Measurements from ENCODE around the gene SMAD3. TPM values are rescaled to one million over a fixed set of nuclear protein-coding genes. Genes with fewer than 3 reads are reported as not detected.

SMAD3 gene
- total and polyA plus RNA-seq, 3 experiments from 2014 or later, result 30.2 to 34.2 (median 31.7) TPM

- CTCF ChIA-PET, result interaction anchor here (1.4 kb wide), 1 partner anchor 25 kb away, joined by 3 read pairs; no protein-coding TSS in a partner anchor
Measured at GRCh38 chr15:67107014-67107812, 41.8 kb downstream of the SMAD3 start.

GRCh38 chr15:67108122-67108961, 42.9 kb downstream of the SMAD3 start:
- Histone ChIP-seq H3K27ac (ENCODE audit: low read depth, low read length) (no peak overlapping the region), H3K36me3 (ENCODE audit: insufficient read depth, low read length) (no peaks in the 10 kb centered on the region), H3K9me3 (ENCODE audit: low read length) (no peaks in the 10 kb centered on the region), H3K27me3 (ENCODE audit: insufficient read depth, low read length, poor library complexity, severe bottlenecking) (no peaks in the 10 kb centered on the region), H3K4me3 (ENCODE audit: low read length) (no peak overlapping the region), H3K4me1 (ENCODE audit: insufficient read depth, low read length) (peaks cover 71% of the 10 kb centered on the region)
- Mint-ChIP-seq H3K4me3 (peak overlapping the region in 6 of 7 donors; percentile 1 to 74 (median 38)), H3K36me3 (peaks cover 9 to 47% (median 11%) of the 10 kb centered on the region in 3 donors), H3K4me1 (peaks cover 3 to 85% (median 9%) of the 10 kb centered on the region in 3 donors), H3K27me3 (no peaks in the 10 kb centered on the region), H3K27ac (peak overlapping the region in 6 of 8 donors; percentile 54 to 96 (median 90)), H3K9me3 (peaks cover 0 to 4% (median 0%) of the 10 kb centered on the region in 5 donors)
- ChIA-PET POLR2A (no interaction called here), CTCF (no interaction called here)
- no peak for DNase-seq

More at GRCh38 chr15:67107014-67107812, 41.8 kb downstream of the SMAD3 start:
- POLR2A ChIA-PET, result interaction anchor here (0.9 kb wide), 1 partner anchor 38 kb away, joined by 3 read pairs; no protein-coding TSS in a partner anchor
- Histone ChIP-seq H3K4me1 (ENCODE audit: insufficient read depth, low read length) (peaks cover 82% of the 10 kb centered on the region), H3K4me3 (ENCODE audit: low read length) (no peak overlapping the region), H3K36me3 (ENCODE audit: insufficient read depth, low read length) (no peaks in the 10 kb centered on the region), H3K9me3 (ENCODE audit: low read length) (no peaks in the 10 kb centered on the region), H3K27ac (ENCODE audit: low read depth, low read length) (no peak overlapping the region), H3K27me3 (ENCODE audit: insufficient read depth, low read length, poor library complexity, severe bottlenecking) (no peaks in the 10 kb centered on the region)
- Mint-ChIP-seq H3K9me3 (peaks cover 0 to 4% (median 0%) of the 10 kb centered on the region in 5 donors), H3K27me3 (no peaks in the 10 kb centered on the region), H3K36me3 (peaks cover 11 to 46% (median 13%) of the 10 kb centered on the region in 3 donors), H3K4me3 (peak overlapping the region in 6 of 7 donors; percentile 32 to 88 (median 62)), H3K27ac (peak overlapping the region in 6 of 8 donors; percentile 81 to 94 (median 90)), H3K4me1 (peaks cover 0 to 82% (median 0%) of the 10 kb centered on the region in 3 donors)
- peak in 1 of 5 donors; percentile 30 for DNase-seq

- POLR2A ChIA-PET, result no interaction called here
- Mint-ChIP-seq H3K27me3 (no peaks in the 10 kb centered on the region), H3K27ac (peak overlapping the region in 7 of 8 donors; percentile 50 to 90 (median 81)), H3K4me3 (peak overlapping the region in 5 of 7 donors; percentile 10 to 54 (median 37)), H3K36me3 (peaks cover 7 to 50% (median 11%) of the 10 kb centered on the region in 3 donors), H3K9me3 (peaks cover 0 to 4% (median 0%) of the 10 kb centered on the region in 5 donors), H3K4me1 (peaks cover 13 to 86% (median 20%) of the 10 kb centered on the region in 3 donors)
- Histone ChIP-seq H3K9me3 (ENCODE audit: low read length) (no peaks in the 10 kb centered on the region), H3K4me3 (ENCODE audit: low read length) (no peak overlapping the region), H3K36me3 (ENCODE audit: insufficient read depth, low read length) (no peaks in the 10 kb centered on the region), H3K4me1 (ENCODE audit: insufficient read depth, low read length) (peaks cover 70% of the 10 kb centered on the region), H3K27ac (ENCODE audit: low read depth, low read length) (no peak overlapping the region), H3K27me3 (ENCODE audit: insufficient read depth, low read length, poor library complexity, severe bottlenecking) (no peaks in the 10 kb centered on the region)
- CTCF ChIA-PET, result no interaction called here
- DNase-seq, result peak in 2 of 5 donors; percentile 32
Measured at GRCh38 chr15:67109141-67110034, 44.0 kb downstream of the SMAD3 start.

- H3K27me3 Mint-ChIP-seq, result no peaks in the 10 kb centered on the region
- H3K4me1 ChIP-seq (ENCODE audit: insufficient read depth, low read length), result peaks cover 70% of the 10 kb centered on the region
- H3K27ac Mint-ChIP-seq, result peak overlapping the region in 7 of 8 donors; percentile 2 to 89 (median 81)
- peaks cover 23 to 86% (median 30%) of the 10 kb centered on the region in 3 donors for H3K4me1 Mint-ChIP-seq
- H3K9me3 ChIP-seq (ENCODE audit: low read length), result no peaks in the 10 kb centered on the region
- ChIA-PET CTCF (no interaction called here), POLR2A (no interaction called here)
- H3K36me3 Mint-ChIP-seq, result peaks cover 7 to 46% (median 11%) of the 10 kb centered on the region in 3 donors
- H3K36me3 ChIP-seq (ENCODE audit: insufficient read depth, low read length), result no peaks in the 10 kb centered on the region
- H3K27ac ChIP-seq (ENCODE audit: low read depth, low read length), result no peak overlapping the region
- no peak overlapping the region for H3K4me3 ChIP-seq (ENCODE audit: low read length)
- H3K4me3 Mint-ChIP-seq, result peak overlapping the region; percentile 0 to 75 (median 47)
- no peak for DNase-seq
- H3K27me3 ChIP-seq (ENCODE audit: insufficient read depth, low read length, poor library complexity, severe bottlenecking), result no peaks in the 10 kb centered on the region
- peaks cover 0 to 4% (median 0%) of the 10 kb centered on the region in 5 donors for H3K9me3 Mint-ChIP-seq
Measured at GRCh38 chr15:67110361-67110781, 45.0 kb downstream of the SMAD3 start.

- no peaks in the 10 kb centered on the region for H3K27me3 Mint-ChIP-seq
- H3K36me3 ChIP-seq (ENCODE audit: insufficient read depth, low read length), result no peaks in the 10 kb centered on the region
- no peak for DNase-seq
- no peak overlapping the region for H3K27ac ChIP-seq (ENCODE audit: low read depth, low read length)
- H3K4me1 Mint-ChIP-seq, result peaks cover 32 to 86% (median 38%) of the 10 kb centered on the region in 3 donors
- ChIA-PET CTCF (no interaction called here), POLR2A (no interaction called here)
- peak overlapping the region in 7 of 8 donors; percentile 33 to 88 (median 72) for H3K27ac Mint-ChIP-seq
- H3K9me3 ChIP-seq (ENCODE audit: low read length), result no peaks in the 10 kb centered on the region
- no peaks in the 10 kb centered on the region for H3K27me3 ChIP-seq (ENCODE audit: insufficient read depth, low read length, poor library complexity, severe bottlenecking)
- H3K36me3 Mint-ChIP-seq, result peaks cover 8 to 41% (median 11%) of the 10 kb centered on the region in 3 donors
- peaks cover 0 to 4% (median 0%) of the 10 kb centered on the region in 5 donors for H3K9me3 Mint-ChIP-seq
- H3K4me1 ChIP-seq (ENCODE audit: insufficient read depth, low read length), result peaks cover 70% of the 10 kb centered on the region
- H3K4me3 Mint-ChIP-seq, result peak overlapping the region; percentile 6 to 75 (median 47)
- no peak overlapping the region for H3K4me3 ChIP-seq (ENCODE audit: low read length)
Measured at GRCh38 chr15:67110958-67111864, 45.8 kb downstream of the SMAD3 start.

- H3K36me3 Mint-ChIP-seq, result peaks cover 11 to 34% (median 15%) of the 10 kb centered on the region in 3 donors
- peaks cover 0 to 4% (median 0%) of the 10 kb centered on the region in 5 donors for H3K9me3 Mint-ChIP-seq
- Histone ChIP-seq H3K9me3 (ENCODE audit: low read length) (no peaks in the 10 kb centered on the region), H3K27me3 (ENCODE audit: insufficient read depth, low read length, poor library complexity, severe bottlenecking) (no peaks in the 10 kb centered on the region), H3K27ac (ENCODE audit: low read depth, low read length) (no peak overlapping the region), H3K4me3 (ENCODE audit: low read length) (no peak overlapping the region), H3K36me3 (ENCODE audit: insufficient read depth, low read length) (no peaks in the 10 kb centered on the region), H3K4me1 (ENCODE audit: insufficient read depth, low read length) (peaks cover 72% of the 10 kb centered on the region)
- CTCF ChIA-PET, result interaction anchor here (0.6 kb wide), 1 partner anchor 47 kb away, joined by 3 read pairs; no protein-coding TSS in a partner anchor
- H3K4me1 Mint-ChIP-seq, result peaks cover 60 to 86% (median 67%) of the 10 kb centered on the region in 3 donors
- H3K27ac Mint-ChIP-seq, result peak overlapping the region; percentile 51 to 100 (median 90)
- peak overlapping the region in 4 of 7 donors; percentile 8 to 72 (median 59) for H3K4me3 Mint-ChIP-seq
- POLR2A ChIA-PET, result interaction anchor here (1.0 kb wide), 1 partner anchor 13 kb away, joined by 3 read pairs; no protein-coding TSS in a partner anchor
- no peak for DNase-seq
- no peaks in the 10 kb centered on the region for H3K27me3 Mint-ChIP-seq
Measured at GRCh38 chr15:67114046-67114445, 48.6 kb downstream of the SMAD3 start.
